GM21381 (cell line): ENCODE measurements around the gene DENR.
A peak's percentile ranks its signal among the peaks of the same experiment; 100 is the strongest.
"Not testable (repeated sequence)": the region's sequence is repeated elsewhere in the genome, so short reads cannot be mapped to it uniquely, and the experiment has no call there.

Source experiments
- ATAC-seq: cut with Tn5 transposase; IDR thresholded peaks from one replicate; pipeline ENCODE4 v1.9.1; 2021; ENCODE audit warnings: mild to moderate bottlenecking, moderate library complexity; ENCODE audit not compliant: unreplicated experiment

Gene DENR, protein sequence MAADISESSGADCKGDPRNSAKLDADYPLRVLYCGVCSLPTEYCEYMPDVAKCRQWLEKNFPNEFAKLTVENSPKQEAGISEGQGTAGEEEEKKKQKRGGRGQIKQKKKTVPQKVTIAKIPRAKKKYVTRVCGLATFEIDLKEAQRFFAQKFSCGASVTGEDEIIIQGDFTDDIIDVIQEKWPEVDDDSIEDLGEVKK

GRCh38 chr12:122752464-122753318 lies at the start of gene DENR:
Gene DENR (plus strand): TSS chr12:122752824. CDS start chr12:122753702, 878 bp downstream.
- ATAC-seq: peak; percentile 95

DNA sequence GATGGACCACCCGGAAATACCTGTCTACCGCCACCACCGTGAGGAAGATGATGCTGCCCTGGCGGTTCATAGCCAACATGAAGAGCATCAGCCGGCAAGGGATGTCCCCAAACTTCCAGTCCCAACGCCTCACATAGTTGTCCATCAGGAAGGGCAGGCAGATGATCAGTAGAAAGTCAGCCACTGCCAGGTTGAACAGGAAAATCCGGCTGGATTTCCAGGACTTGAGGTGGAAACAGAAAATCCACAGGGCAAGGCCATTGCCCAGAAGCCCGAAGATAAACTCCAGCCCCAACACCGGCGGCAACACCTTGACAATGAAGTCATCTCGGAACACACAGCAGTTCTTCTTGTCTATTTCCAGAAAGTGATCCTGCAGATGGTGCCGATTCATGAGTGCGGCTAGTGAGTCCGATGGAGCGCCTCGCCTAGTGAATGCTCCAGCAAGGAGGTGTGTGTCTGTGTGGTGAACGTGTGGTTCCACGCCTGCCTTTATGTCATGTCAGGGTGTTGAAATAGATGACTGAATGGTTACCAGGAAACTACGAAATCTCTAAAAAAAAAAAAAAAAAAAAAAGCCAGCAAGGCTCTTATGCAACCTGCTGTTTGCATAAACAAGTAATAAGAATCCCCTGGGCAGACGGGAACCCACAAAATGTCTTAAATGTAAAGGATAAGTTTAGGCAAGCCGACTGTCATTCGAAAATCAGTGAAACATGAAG lies 49.6 kb upstream of the DENR start, which contains the start of gene HCAR2:
Gene HCAR2, minus strand, starts transcription at position 468 of the 722 bp plus-strand sequence. Its CDS starts 74 bp downstream, at position 394.
- ATAC-seq: not testable (repeated sequence)

DNA sequence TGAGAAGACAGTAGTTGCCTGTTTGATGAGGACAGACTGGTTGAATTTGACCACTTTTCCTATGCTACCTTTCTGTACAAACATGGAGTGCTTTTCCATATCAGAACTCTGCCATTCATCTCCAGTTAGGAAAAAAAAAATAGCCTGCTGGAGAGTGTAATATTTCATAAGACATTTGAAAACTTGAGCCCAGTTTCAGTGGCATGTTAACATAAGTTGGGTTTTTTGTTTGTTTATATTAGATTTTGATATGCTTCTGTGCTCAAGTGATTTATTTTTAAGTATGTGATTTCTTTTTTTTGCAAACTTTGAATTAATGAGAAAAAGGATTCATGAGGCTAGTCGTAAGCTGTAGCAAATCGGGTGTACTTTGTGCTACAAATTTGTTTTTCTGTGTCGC lies 48.8 kb upstream of the DENR start:
- ATAC-seq: not testable (repeated sequence)

DNA sequence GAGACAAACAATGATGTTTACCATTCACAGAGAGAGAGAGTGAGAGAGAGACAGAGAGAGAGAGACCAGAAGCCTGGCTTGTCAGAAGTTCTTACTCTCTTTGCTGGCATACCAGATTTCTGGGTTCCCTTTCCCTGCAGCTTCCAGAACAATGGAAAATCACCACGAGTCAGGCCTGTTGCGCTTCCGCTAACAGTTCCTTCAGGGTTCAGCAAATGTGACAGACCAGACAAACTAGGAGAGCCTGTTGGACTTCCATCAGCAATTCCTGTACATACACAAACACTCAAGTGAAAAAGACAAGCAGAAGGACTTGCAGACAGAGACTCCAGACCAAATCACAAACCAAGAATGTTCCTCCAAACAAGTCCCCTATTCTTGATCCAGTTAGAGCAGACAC lies 43.3 kb upstream of the DENR start:
- not testable (repeated sequence) for ATAC-seq

- not testable (repeated sequence) for ATAC-seq
These were observed 42.3 kb upstream of the DENR start for GRCh38 chr12:122710341-122710740.

- not testable (repeated sequence) for ATAC-seq
These were observed 41.4 kb upstream of the DENR start for GRCh38 chr12:122711266-122711665.

- ATAC-seq: not testable (repeated sequence)
These were observed 39.0 kb upstream of the DENR start for GRCh38 chr12:122713491-122714188.

DNA sequence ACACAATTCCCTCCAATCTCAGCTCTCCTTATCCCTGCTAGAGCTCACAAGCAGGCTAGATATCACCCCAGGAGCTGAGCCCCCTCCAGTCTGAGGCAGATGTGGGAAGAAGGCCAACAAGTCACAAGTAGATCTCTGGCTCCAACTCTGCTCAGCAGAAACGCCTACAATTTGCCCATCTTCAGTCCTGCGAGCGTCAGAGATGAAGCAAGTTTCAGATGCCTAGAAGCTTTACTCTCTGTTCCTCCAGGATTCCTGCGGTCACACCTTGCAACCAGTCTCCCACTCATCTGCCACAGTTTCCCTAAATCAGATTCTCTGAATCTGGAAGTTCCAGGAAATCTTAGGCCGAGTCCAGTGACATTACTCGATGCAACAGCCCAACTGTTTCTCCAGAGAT lies 37.4 kb upstream of the DENR start:
- ATAC-seq: not testable (repeated sequence)

- not testable (repeated sequence) for ATAC-seq
These were observed 36.0 kb upstream of the DENR start, which contains the start of gene HCAR3 for GRCh38 chr12:122716658-122717057. Gene HCAR3 (minus strand): TSS chr12:122716811. CDS start chr12:122716737, 74 bp downstream.

- no peak for ATAC-seq
These were observed 31.5 kb upstream of the DENR start for GRCh38 chr12:122721057-122721545.

DNA sequence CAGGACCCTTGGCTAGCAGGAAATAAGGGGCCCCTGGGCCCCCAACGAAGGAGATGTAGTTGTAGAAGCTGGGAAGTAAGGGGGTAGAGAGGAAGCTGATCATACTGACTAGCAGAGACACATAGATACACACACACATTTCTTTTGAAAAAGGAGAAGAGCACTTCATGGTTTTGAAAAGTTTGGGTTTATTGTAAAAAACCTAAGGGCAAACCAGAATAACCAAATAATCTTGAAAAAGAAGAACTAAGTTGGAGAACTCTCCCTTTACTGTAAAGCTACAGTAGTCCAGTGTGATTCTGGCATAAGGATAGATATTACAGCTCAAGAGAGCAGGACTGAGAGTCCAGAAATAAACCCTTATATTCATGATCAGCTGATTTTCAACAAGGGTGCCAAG lies 30.2 kb upstream of the DENR start:
- no peak for ATAC-seq

- no peak for ATAC-seq
These were observed 27.9 kb upstream of the DENR start for GRCh38 chr12:122724641-122725243.

GRCh38 chr12:122725452-122726079 lies 27.1 kb upstream of the DENR start:
- ATAC-seq: no peak

- ATAC-seq: peak; percentile 46
These were observed 26.5 kb upstream of the DENR start for GRCh38 chr12:122726080-122726558.

GRCh38 chr12:122729583-122730214 lies 22.9 kb upstream of the DENR start:
- no peak for ATAC-seq

- no peak for ATAC-seq
These were observed 22.2 kb upstream of the DENR start, which contains the start of gene HCAR1 for GRCh38 chr12:122730215-122731014. Gene HCAR1 (minus strand): TSS chr12:122730844. CDS start chr12:122730339, 505 bp downstream.

- no peak for ATAC-seq
These were observed 20.5 kb upstream of the DENR start for GRCh38 chr12:122732170-122732569.

DNA sequence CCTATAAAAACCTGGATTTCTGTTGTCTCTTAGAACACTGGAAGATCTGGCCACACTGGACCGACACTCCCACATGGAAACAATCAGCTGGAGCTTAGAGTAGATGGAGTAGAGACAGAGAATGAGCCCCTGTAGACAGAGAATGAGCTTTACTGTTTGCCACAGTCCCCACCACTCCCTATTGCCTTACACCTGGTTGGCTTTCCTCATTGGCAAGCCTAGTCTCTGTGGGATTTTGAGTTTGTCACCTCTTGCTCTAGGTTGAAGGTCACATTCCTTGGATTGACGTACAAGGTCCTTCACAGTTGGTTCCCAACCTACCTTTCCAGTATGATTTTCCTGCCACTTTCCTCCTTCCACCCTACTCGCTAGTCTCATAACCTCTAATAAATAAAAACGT lies 20.0 kb upstream of the DENR start:
- ATAC-seq: no peak
